Astrocyte (in vitro differentiated cells and primary cell): Measurements from ENCODE around the gene RIMOC1.

Experiments used
- CTCF ChIP-seq: IDR thresholded peaks from 2 replicates; pipeline ENCODE4 v1.5.1; 2011; ENCODE audit warnings: low read depth, mild to moderate bottlenecking, inconsistent platforms, low read length, moderate library complexity; ENCODE audit not compliant: insufficient read depth
- EZH2 ChIP-seq: IDR thresholded peaks from 2 replicates; pipeline ENCODE4 v1.6.1; 2012; ENCODE audit warnings: mild to moderate bottlenecking, low read length, inconsistent platforms; ENCODE audit not compliant: insufficient read depth

GRCh38 chr5:41908374-41909079 lies 4.4 kb downstream of the RIMOC1 start:
- no peak for TF ChIP-seq EZH2
- no peak for TF ChIP-seq CTCF
